IMR-90 (cell line): ENCODE results near the gene MT1X. TPM values are rescaled to one million over a fixed set of nuclear protein-coding genes. Genes with fewer than 3 reads are reported as not detected.
A peak's percentile ranks its signal among the peaks of the same experiment; 100 is the strongest.

ENCODE experiments used
- ATAC-seq: fragments of 200-7000 bp; cut with Tn5 transposase; 2 replicates; pipeline ENCODE4 v1.9.1; 2020; ENCODE audit warnings: low read depth, mild to moderate bottlenecking, moderate library complexity
- BruUV-seq: library from RNA; stranded (reverse); fragments of 400-500 nt; replicated peaks from 2 replicates; lab custom pipeline; 2021; lab: Mats Ljungman, UMichigan
- CTCF ChIA-PET: fragments of 300-600 bp; formaldehyde crosslinking; extraction: SDS; loops from one replicate; lab custom pipeline; 2021; ENCODE audit warnings: antibody characterized with exemption; lab: Yijun Ruan, JAX
- POLR2A ChIA-PET: fragments of 300-600 bp; sonication (Branson Sonifier 250); formaldehyde crosslinking; loops from one replicate; lab custom pipeline; 2022; ENCODE audit warnings: antibody characterized with exemption; ENCODE audit not compliant: unreplicated experiment; lab: Charles Lee
- DNase-seq: peaks from one replicate; pipeline ENCODE4 v3.0.0; 2013
- H2AFZ ChIP-seq: replicated peaks from 2 replicates; pipeline ENCODE3; 2013; ENCODE audit warnings: low read length, mild to moderate bottlenecking; ENCODE audit not compliant: poor library complexity
- H2AK5ac ChIP-seq: 2 replicates; pipeline ENCODE4 v1.6.1; 2013; ENCODE audit warnings: low read depth, low read length, inconsistent platforms
- H2AK9ac ChIP-seq: replicated peaks from 2 replicates; pipeline ENCODE3; 2013; ENCODE audit warnings: mild to moderate bottlenecking, low read depth, low read length, moderate library complexity; ENCODE audit not compliant: poor library complexity
- H2BK120ac ChIP-seq: 2 replicates; pipeline ENCODE4 v1.6.1; 2013; ENCODE audit warnings: low read depth, low read length, inconsistent platforms
- H2BK15ac ChIP-seq: 3 replicates; pipeline ENCODE4 v1.6.1; 2013; ENCODE audit warnings: low read depth, low read length, inconsistent platforms
- H2BK20ac ChIP-seq: 2 replicates; pipeline ENCODE4 v1.6.1; 2013; ENCODE audit warnings: low read depth, mild to moderate bottlenecking, inconsistent platforms, low read length, moderate library complexity
- H2BK5ac ChIP-seq: 2 replicates; pipeline ENCODE4 v1.6.1; 2013; ENCODE audit warnings: mild to moderate bottlenecking, low read depth, low read length, inconsistent platforms; ENCODE audit not compliant: poor library complexity, severe bottlenecking
- H3K14ac ChIP-seq: replicated peaks from 2 replicates; pipeline ENCODE4 v1.6.1; 2013; ENCODE audit warnings: low read depth, low read length, inconsistent platforms
- H3K18ac ChIP-seq: 2 replicates; pipeline ENCODE4 v1.6.1; 2013; ENCODE audit warnings: low read depth, low read length, control low read depth
- H3K23ac ChIP-seq: 2 replicates; pipeline ENCODE4 v1.6.1; 2013; ENCODE audit warnings: low read depth, low read length, inconsistent platforms
- H3K27ac ChIP-seq: 2 replicates; pipeline ENCODE4 v1.5.1; 2013; ENCODE audit warnings: mild to moderate bottlenecking, control low read depth, low read length; ENCODE audit not compliant: insufficient read depth
- H3K27me3 ChIP-seq: 2 replicates; pipeline ENCODE4 v1.6.1; 2013; ENCODE audit warnings: low read length; ENCODE audit not compliant: control insufficient read depth, insufficient read depth
- H3K36me3 ChIP-seq: 2 replicates; pipeline ENCODE4 v1.6.1; 2013; ENCODE audit warnings: low read length, mixed read lengths; ENCODE audit not compliant: control insufficient read depth, insufficient read depth
- H3K4ac ChIP-seq: 2 replicates; pipeline ENCODE4 v1.6.1; 2013; ENCODE audit warnings: low read depth, low read length, inconsistent platforms
- H3K4me1 ChIP-seq: 2 replicates; pipeline ENCODE4 v1.6.1; 2013; ENCODE audit warnings: low read length, mixed read lengths; ENCODE audit not compliant: control insufficient read depth, insufficient read depth
- H3K4me2 ChIP-seq: 2 replicates; pipeline ENCODE4 v1.6.1; 2013; ENCODE audit warnings: low read depth, mild to moderate bottlenecking, control low read depth, low read length, moderate library complexity
- H3K4me3 ChIP-seq: 2 replicates; pipeline ENCODE4 v1.5.1; 2013; ENCODE audit warnings: low read depth, mild to moderate bottlenecking, control low read depth, low read length, moderate library complexity; ENCODE audit not compliant: insufficient read depth
- H3K56ac ChIP-seq: 2 replicates; pipeline ENCODE4 v1.6.1; 2013; ENCODE audit warnings: low read length, inconsistent platforms; ENCODE audit not compliant: insufficient read depth; ENCODE audit errors: extremely low read depth
- H3K79me1 ChIP-seq, 2 experiments: 2 replicates each; pipeline ENCODE4 v1.6.1; 2013; ENCODE audit warnings: low read length in 2 of 2, inconsistent platforms in 1 of 2, low read depth in 1 of 2
- H3K9ac ChIP-seq: 2 replicates; pipeline ENCODE4 v1.6.1; 2013; ENCODE audit warnings: low read depth, low read length, control low read depth
- H3K9me1 ChIP-seq: 2 replicates; pipeline ENCODE4 v1.6.1; 2013; ENCODE audit warnings: low read length, inconsistent platforms; ENCODE audit not compliant: insufficient read depth
- H3K9me3 ChIP-seq: 2 replicates; pipeline ENCODE4 v1.6.1; 2013; ENCODE audit warnings: low read length; ENCODE audit not compliant: control insufficient read depth, insufficient read depth
- H4K20me1 ChIP-seq: 2 replicates; pipeline ENCODE4 v1.6.1; 2013; ENCODE audit warnings: low read length, inconsistent platforms; ENCODE audit not compliant: insufficient read depth
- H4K5ac ChIP-seq: 2 replicates; pipeline ENCODE4 v1.6.1; 2013; ENCODE audit warnings: mild to moderate bottlenecking, low read depth, low read length, control low read depth
- H4K8ac ChIP-seq, 2 experiments: 2 replicates each; pipeline ENCODE4 v1.6.1; 2013; ENCODE audit warnings: low read depth in 2 of 2, low read length in 2 of 2, control low read depth in 1 of 2, inconsistent platforms in 1 of 2
- H4K91ac ChIP-seq: 2 replicates; pipeline ENCODE4 v1.6.1; 2013; ENCODE audit warnings: low read depth, low read length, inconsistent platforms; ENCODE audit not compliant: insufficient read depth
- CEBPB ChIP-seq: IDR thresholded peaks from 2 replicates; pipeline ENCODE4 v1.6.1; 2012; ENCODE audit warnings: low read depth, low read length, improper control_type of control experiment
- RAD21 ChIP-seq: IDR thresholded peaks from 2 replicates; pipeline ENCODE4 v1.6.1; 2012; ENCODE audit warnings: low read length, improper control_type of control experiment
- WGBS, 2 experiments: methylation state at CpG; one replicate each; pipeline versions ENCODE4 v1.1.5 to v1.1.7; 2013; ENCODE audit warnings: missing lambda C conversion rate in 2 of 2; ENCODE audit not compliant: insufficient read length in 1 of 2; ENCODE audit errors: extremely low coverage in 2 of 2; 5-methylcytosine and 5-hydroxymethylcytosine counted together
- dilution Hi-C: fragments of 300-500 bp; cut with HindIII; formaldehyde crosslinking; loops from one replicate; pipeline ENCODE4 v1.14.3; 2018; ENCODE audit warnings: low sequenced_read_pairs; ENCODE audit not compliant: unreplicated experiment
- in situ Hi-C: fragments of 300-500 bp; cut with MboI; formaldehyde crosslinking; loops from 3 replicates; pipeline ENCODE4 v1.14.3; 2019; ENCODE audit warnings: low sequenced_read_pairs, inconsistent platforms, mixed read lengths
- intact Hi-C: fragments of 100-400 bp; cut with micrococcal nuclease; formaldehyde crosslinking; loops from 2 replicates; pipeline ENCODE4 v1.10.0; 2022
- polyA plus RNA-seq, 3 experiments: library from polyadenylated mRNA; depleted of rRNA; stranded (reverse); fragments of >200 nt; gene quantifications; 2 replicates each; pipeline ENCODE4 v1.2.3, GENCODE V29; 2012; ENCODE audit warnings: low replicate concordance in 1 of 3
- total RNA-seq: library from RNA; depleted of rRNA; stranded (reverse); fragments of >200 nt; gene quantifications from 2 replicates; pipeline ENCODE4 v1.2.3, GENCODE V29; 2012

MT1X gene
- total and polyA plus RNA-seq, 2 of the 4 experiments (the other 2 are of a cell fraction), result 5.6 to 170 TPM

GRCh38 chr16:56700195-56700594, 17.9 kb downstream of the MT1X start:
- in situ Hi-C loops, result loop anchor here (5.0 to 25.0 kb wide), 2 partner anchors 123 to 763 kb away; no protein-coding TSS in a partner anchor
- H2BK120ac ChIP-seq, result no peak overlapping the region
- H2AK9ac ChIP-seq, result no peak overlapping the region
- H4K91ac ChIP-seq, result no peak overlapping the region
- CTCF ChIA-PET, result interaction anchor here (0.5 to 1.0 kb wide), 2 partner anchors 99 to 1679 kb away, joined by 3 to 6 read pairs; no protein-coding TSS in a partner anchor
- H3K4me2 ChIP-seq, result no peak overlapping the region
- H3K4me1 ChIP-seq, result no peaks in the 10 kb centered on the region
- H3K27ac ChIP-seq, result no peak overlapping the region
- H2AK5ac ChIP-seq, result no peak overlapping the region
- H3K4me3 ChIP-seq, result no peak overlapping the region
- peaks cover 2% of the 10 kb centered on the region; the same call in 1 of the 2 replicates for H3K27me3 ChIP-seq
- H4K5ac ChIP-seq, result no peak overlapping the region
- no peak overlapping the region for H2BK15ac ChIP-seq
- BruUV-seq, result no TSS peak
- H3K9ac ChIP-seq, result no peak overlapping the region
- H3K9me1 ChIP-seq, result no peaks in the 10 kb centered on the region; the same call in 1 of the 2 replicates
- no peak overlapping the region for H4K8ac ChIP-seq
- H3K9me3 ChIP-seq, result peaks cover 5% of the 10 kb centered on the region
- POLR2A ChIA-PET, result no interaction called here
- H2BK5ac ChIP-seq, result peak overlapping the region; percentile 15
- no peak overlapping the region for H3K23ac ChIP-seq
- H2BK20ac ChIP-seq, result no peak overlapping the region
- no peaks in the 10 kb centered on the region for H3K79me1 ChIP-seq
- peak; percentile 16 for DNase-seq
- intact Hi-C loops, result loop anchor here (5.0 kb wide), 2 partner anchors 248 to 758 kb away; partner anchors contain the start of genes NUDT21 and OGFOD1
- no peak overlapping the region for H3K18ac ChIP-seq
- H3K56ac ChIP-seq, result no peak overlapping the region
- no peaks in the 10 kb centered on the region for H3K36me3 ChIP-seq
- H3K14ac ChIP-seq, result no peak overlapping the region
- no peak for ATAC-seq
- dilution Hi-C loops, result no loop called here
- TF ChIP-seq RAD21, result no peak
- TF ChIP-seq CEBPB, result peak; percentile 95
- no peak overlapping the region for H3K4ac ChIP-seq
- no CpG with 5 or more reads among the region's 1 CpG for WGBS, 2 experiments
- H2AFZ ChIP-seq, result no peak overlapping the region
- no peaks in the 10 kb centered on the region for H4K20me1 ChIP-seq
